ENCODE data around the gene EMC9.

DNA sequence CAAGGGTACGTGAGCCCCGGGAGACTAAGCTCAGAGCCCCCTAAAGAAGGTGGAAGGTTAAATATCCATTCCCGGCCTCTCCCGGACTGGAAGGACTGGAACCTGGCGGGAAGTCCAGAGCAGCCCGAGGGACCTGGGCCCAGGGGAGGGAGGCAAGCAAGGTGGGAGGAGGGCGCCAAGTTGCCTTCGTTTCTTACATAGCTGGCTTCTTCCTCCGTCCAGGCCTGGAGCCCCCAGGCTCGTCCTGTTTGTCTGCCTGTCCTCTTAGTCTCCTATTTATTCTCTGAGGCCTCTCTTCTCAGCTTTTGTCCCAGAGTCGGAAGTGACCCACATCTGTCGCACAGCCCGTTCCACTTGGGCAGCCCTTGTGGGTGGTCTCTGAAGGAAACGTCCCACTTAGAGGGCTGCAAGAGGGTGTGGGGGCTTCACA, 46.5 kb downstream of the EMC9 start:
- TF ChIP-seq EZH2 (IDR thresholded peaks at IDR 0.05; ENCODE audit: low read depth) = no peak
- TF ChIP-seq, protein P1, sequence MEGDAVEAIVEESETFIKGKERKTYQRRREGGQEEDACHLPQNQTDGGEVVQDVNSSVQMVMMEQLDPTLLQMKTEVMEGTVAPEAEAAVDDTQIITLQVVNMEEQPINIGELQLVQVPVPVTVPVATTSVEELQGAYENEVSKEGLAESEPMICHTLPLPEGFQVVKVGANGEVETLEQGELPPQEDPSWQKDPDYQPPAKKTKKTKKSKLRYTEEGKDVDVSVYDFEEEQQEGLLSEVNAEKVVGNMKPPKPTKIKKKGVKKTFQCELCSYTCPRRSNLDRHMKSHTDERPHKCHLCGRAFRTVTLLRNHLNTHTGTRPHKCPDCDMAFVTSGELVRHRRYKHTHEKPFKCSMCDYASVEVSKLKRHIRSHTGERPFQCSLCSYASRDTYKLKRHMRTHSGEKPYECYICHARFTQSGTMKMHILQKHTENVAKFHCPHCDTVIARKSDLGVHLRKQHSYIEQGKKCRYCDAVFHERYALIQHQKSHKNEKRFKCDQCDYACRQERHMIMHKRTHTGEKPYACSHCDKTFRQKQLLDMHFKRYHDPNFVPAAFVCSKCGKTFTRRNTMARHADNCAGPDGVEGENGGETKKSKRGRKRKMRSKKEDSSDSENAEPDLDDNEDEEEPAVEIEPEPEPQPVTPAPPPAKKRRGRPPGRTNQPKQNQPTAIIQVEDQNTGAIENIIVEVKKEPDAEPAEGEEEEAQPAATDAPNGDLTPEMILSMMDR (conservative IDR thresholded peaks at IDR 0.05) = no peak

Measured in PC-9 (cell line).